Measurements from ENCODE around the gene TBC1D5. TPM values are rescaled to one million over a fixed set of nuclear protein-coding genes. Genes with fewer than 3 reads are reported as not detected.

The TBC1D5 gene
- total RNA-seq, 2 experiments from 2014 or later: 48.4 to 55.2 TPM

DNA sequence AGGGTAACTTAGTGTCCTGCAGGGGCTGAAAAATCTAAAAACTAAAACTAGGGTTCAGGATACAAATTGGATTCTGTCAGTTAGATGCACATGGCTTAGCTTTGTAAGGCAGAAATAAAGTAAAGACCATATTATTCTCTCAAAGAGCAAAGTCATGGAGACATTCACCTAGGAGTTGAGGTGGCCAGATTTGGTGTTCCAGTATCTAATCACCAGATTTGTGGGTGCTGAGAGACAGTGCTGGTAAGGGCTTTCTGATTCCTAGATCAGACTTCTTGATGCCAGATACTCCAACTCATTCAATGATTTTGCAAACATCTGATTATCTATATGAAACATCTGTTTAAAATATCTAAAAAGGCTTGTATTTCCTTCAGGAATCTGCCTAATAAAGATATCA, 28.3 kb upstream of the TBC1D5 start:
- ChIA-PET POLR2A (no interaction called here), CTCF (no interaction called here)
- peaks cover 28% of the 10 kb centered on the region for H3K27me3 Mint-ChIP-seq

DNA sequence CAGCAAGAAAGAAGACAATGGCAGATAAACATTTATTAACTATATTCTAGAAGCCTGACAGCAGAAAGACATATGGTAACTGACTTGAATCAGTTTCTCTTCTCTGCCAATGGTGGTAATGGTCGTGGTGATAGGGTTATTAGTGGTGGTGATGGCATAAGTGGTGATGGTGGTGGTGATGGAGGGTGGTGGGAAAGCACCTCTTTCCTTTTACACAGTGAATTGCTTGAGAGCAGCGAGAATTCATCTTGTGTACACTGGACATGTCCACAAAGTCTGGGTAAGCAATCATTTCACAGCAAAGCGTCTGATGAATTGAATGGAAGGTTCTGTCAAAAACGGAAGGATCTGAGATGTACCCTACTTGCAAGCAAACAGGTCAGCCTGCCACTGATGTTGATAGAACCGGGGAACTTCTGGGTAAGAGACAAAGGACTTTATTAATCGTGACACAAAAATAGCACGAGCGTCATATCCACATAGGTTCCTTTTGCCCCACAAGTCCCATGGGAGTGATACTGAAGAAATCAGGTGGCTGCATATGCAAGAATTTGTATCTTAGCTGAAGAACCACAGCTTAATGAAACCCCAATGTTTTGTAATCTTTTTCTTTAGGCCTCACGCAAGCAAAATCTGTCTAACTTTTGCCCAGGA, 23.5 kb upstream of the TBC1D5 start:
- ChIA-PET CTCF (no interaction called here), POLR2A (no interaction called here)
- Mint-ChIP-seq H3K27me3 (peaks cover 37% of the 10 kb centered on the region), H3K27ac (no peak overlapping the region), H3K4me3 (no peak overlapping the region), H3K4me1 (no peaks in the 10 kb centered on the region), H3K9me3 (no peaks in the 10 kb centered on the region), H3K36me3 (ENCODE audit: low read depth) (no peaks in the 10 kb centered on the region)
- DNase-seq: no peak

More for the DNA sequence above, 28.3 kb upstream of the TBC1D5 start:
- H3K27ac Mint-ChIP-seq: no peak overlapping the region
- peaks cover 3% of the 10 kb centered on the region for H3K36me3 Mint-ChIP-seq (ENCODE audit: low read depth)
- H3K4me1 Mint-ChIP-seq: peaks cover 23% of the 10 kb centered on the region
- DNase-seq: no peak
- H3K4me3 Mint-ChIP-seq: no peak overlapping the region
- H3K9me3 Mint-ChIP-seq: peaks cover 4% of the 10 kb centered on the region

DNA sequence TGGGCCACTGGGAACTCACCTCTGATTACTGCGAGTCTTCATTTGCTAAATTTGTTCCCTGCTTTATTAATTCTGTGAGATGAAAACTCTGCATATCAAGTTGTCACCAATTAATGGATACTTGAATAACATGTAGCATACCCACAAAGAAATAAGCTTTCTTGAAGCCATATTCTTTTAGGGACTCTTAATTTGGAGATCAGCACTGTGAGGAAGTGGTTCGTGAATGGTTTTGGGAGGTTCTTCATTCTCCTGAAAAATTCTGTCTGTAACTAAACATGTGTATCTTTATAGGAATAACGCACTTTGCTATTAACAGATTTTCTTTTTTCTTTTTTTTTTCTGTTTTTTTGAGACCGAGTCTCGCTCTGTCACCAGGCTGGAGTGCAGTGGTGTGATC, 19.1 kb upstream of the TBC1D5 start:
- Mint-ChIP-seq H3K4me3 (no peak overlapping the region), H3K27ac (no peak overlapping the region), H3K4me1 (no peaks in the 10 kb centered on the region), H3K9me3 (no peaks in the 10 kb centered on the region), H3K36me3 (ENCODE audit: low read depth) (no peaks in the 10 kb centered on the region), H3K27me3 (peaks cover 31% of the 10 kb centered on the region)
- DNase-seq: no peak
- CTCF ChIA-PET: no interaction called here
- POLR2A ChIA-PET: no interaction called here

DNA sequence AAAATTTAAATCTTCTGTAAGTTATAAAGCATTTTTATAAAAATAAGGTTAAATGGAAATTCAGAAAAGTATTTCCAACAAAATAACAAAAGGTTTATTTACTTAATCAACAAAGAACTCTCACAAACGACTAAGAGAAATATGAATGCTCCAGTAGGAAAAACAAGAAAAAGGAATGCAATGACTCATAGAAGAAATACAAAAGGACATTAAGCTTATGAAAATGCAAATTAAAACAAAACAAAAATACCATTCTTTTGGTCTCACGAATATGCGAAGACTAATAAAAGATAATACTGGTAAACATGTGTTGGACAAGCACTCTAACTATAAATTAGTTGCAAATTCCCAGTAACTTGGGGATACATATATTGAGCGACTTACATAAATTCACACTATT, 17.5 kb upstream of the TBC1D5 start:
- H3K27me3 Mint-ChIP-seq: peaks cover 35% of the 10 kb centered on the region
- H3K36me3 Mint-ChIP-seq (ENCODE audit: low read depth): no peaks in the 10 kb centered on the region
- no peak for DNase-seq
- POLR2A ChIA-PET: no interaction called here
- H3K9me3 Mint-ChIP-seq: no peaks in the 10 kb centered on the region
- peaks cover 14% of the 10 kb centered on the region for H3K4me1 Mint-ChIP-seq
- H3K4me3 Mint-ChIP-seq: no peak overlapping the region
- no peak overlapping the region for H3K27ac Mint-ChIP-seq
- CTCF ChIA-PET: no interaction called here

DNA sequence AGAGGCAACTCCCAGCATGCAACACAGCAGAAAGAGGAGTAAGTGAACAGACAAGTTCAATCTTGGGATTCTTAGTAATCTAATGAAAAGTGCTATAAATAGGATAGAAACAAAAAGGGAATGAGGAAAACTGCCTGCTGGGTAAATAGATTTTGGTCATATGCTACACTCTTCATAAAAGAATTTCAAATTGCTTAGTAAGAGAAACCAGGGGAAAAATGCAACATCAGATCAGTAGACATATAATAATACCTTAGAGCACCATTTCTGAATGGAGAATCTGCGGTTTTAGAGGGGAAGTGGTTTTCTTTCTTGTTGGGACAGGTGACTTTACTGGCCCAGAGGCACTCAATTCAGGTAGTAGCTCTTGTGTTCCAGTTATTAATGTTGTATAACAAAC, 13.4 kb upstream of the TBC1D5 start:
- CTCF ChIA-PET: no interaction called here
- peak; percentile 26 for DNase-seq
- POLR2A ChIA-PET: no interaction called here
- Mint-ChIP-seq H3K4me1 (peaks cover 14% of the 10 kb centered on the region), H3K27ac (no peak overlapping the region), H3K9me3 (no peaks in the 10 kb centered on the region), H3K4me3 (no peak overlapping the region), H3K36me3 (ENCODE audit: low read depth) (no peaks in the 10 kb centered on the region), H3K27me3 (peaks cover 21% of the 10 kb centered on the region)

DNA sequence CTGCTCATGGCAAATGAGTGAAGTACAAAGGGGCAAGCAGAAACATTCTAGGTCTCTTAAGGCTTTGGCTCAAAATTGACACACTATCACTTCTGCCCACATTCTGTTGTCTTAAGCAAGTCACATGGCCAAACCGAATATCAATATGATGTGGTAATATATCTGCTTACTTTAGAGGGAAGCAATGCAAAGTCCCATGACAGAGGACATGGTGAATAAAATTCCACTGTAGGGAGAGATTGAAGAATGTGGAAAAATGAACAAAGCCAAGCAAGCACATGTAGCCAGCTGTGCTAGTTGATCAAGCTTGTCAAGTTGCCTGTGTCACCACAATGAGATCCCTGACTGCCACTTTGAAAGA, 11.2 kb upstream of the TBC1D5 start:
- ChIA-PET CTCF (interaction anchor here (1.1 kb wide), 1 partner anchor 9 kb away, joined by 3 read pairs; no protein-coding TSS in a partner anchor), POLR2A (no interaction called here)
- Mint-ChIP-seq H3K4me1 (peaks cover 25% of the 10 kb centered on the region), H3K27me3 (peaks cover 21% of the 10 kb centered on the region), H3K27ac (no peak overlapping the region), H3K36me3 (ENCODE audit: low read depth) (no peaks in the 10 kb centered on the region), H3K9me3 (no peaks in the 10 kb centered on the region), H3K4me3 (no peak overlapping the region)
- no peak for DNase-seq

DNA sequence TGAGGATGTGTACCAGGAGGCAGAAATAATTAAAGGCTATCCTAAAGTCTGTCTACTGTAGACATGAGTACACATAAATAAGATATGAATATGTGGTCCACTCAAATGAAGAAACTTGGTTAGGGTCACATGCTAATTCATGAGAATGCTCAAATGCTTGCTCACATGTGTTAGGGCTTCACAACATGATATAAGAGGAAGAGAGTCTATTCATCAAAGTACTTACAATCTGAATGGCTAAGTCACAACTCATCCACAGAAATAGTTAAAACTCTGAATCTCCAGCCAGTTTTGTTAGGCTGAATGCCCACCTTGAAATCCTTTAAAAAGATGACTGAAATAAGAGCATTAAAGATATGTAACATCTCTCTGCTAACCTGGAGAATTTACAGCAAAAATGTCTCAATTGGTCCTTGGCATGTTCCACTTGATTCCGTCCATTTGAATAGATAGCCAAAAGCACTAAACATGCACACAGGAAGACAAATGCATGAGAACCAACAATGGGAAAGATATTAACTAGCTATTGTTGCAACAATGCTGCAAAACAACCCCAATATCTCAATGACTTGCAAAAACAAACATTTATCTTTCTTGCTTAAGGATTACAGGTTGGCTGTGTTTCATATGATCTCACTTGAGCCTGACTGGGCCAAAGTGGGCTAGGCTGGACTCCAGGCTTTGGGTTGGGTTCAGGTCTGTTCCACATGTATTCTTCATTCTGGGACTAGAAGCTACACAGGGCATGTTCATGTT, 10.6 kb upstream of the TBC1D5 start:
- Mint-ChIP-seq H3K4me1 (peaks cover 25% of the 10 kb centered on the region), H3K27ac (no peak overlapping the region), H3K27me3 (peaks cover 21% of the 10 kb centered on the region), H3K9me3 (no peaks in the 10 kb centered on the region), H3K36me3 (ENCODE audit: low read depth) (no peaks in the 10 kb centered on the region), H3K4me3 (no peak overlapping the region)
- DNase-seq: no peak
- POLR2A ChIA-PET: no interaction called here
- CTCF ChIA-PET: interaction anchor here (0.6 to 1.1 kb wide), 2 partner anchors 10 to 1366 kb away, joined by 3 to 4 read pairs; no protein-coding TSS in a partner anchor

DNA sequence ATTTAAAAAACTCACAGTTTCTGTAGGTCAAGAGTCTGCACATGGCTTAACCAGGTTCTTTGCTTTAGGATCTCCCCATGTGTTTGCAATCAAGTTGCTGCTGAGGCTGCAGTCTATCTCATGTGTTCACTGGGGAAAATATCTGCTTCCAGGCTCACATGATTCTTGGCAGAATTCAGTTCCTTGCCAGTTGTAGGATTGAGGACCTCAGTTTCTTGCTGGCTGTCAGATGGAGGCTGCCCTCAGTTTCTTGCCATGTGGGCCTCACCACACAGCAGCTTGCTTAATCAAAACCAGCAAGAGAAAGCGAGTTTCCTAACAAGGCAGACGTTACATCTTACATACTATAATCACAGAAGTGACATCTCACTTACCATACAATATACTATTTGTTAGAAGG, 10.0 kb upstream of the TBC1D5 start:
- H3K27me3 Mint-ChIP-seq: peaks cover 19% of the 10 kb centered on the region
- no peak overlapping the region for H3K27ac Mint-ChIP-seq
- no peaks in the 10 kb centered on the region for H3K36me3 Mint-ChIP-seq (ENCODE audit: low read depth)
- POLR2A ChIA-PET: no interaction called here
- H3K4me3 Mint-ChIP-seq: no peak overlapping the region
- no peaks in the 10 kb centered on the region for H3K9me3 Mint-ChIP-seq
- H3K4me1 Mint-ChIP-seq: peaks cover 31% of the 10 kb centered on the region
- CTCF ChIA-PET: interaction anchor here (0.6 kb wide), 1 partner anchor 1366 kb away, joined by 4 read pairs; no protein-coding TSS in a partner anchor
- DNase-seq: no peak

DNA sequence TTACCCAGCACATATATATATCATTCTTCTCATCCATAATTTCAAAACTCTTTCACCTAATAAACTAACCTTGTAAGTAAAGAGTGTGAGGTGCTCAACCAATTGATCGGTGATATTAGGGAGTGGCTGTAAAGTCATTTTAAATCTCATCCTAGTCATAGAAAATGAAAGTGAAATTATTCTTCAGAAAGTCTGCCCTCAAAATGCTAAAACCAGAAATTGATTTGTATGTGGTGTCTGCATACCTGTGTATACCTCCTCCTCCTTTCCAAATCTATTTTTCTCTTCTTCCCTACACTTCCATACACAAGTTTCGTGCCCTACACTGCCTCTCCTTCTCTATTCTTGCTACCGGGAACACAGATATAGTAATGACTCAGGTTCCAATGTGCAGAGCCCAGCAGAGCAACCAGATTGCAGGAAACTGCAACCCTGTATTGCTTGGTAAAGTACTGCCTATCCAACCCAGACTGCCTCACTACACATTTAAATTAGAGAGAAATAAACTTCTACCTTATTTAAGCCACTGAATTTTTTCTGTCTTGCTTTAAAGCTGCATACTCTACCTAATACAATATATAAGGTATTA, 7.4 kb upstream of the TBC1D5 start:
- no peaks in the 10 kb centered on the region for H3K36me3 Mint-ChIP-seq (ENCODE audit: low read depth)
- ChIA-PET POLR2A (no interaction called here), CTCF (no interaction called here)
- peaks cover 23% of the 10 kb centered on the region for H3K4me1 Mint-ChIP-seq
- DNase-seq: no peak
- H3K4me3 Mint-ChIP-seq: peak overlapping the region; percentile 68
- H3K27ac Mint-ChIP-seq: peak overlapping the region; percentile 90
- peaks cover 6% of the 10 kb centered on the region for H3K27me3 Mint-ChIP-seq
- no peaks in the 10 kb centered on the region for H3K9me3 Mint-ChIP-seq

DNA sequence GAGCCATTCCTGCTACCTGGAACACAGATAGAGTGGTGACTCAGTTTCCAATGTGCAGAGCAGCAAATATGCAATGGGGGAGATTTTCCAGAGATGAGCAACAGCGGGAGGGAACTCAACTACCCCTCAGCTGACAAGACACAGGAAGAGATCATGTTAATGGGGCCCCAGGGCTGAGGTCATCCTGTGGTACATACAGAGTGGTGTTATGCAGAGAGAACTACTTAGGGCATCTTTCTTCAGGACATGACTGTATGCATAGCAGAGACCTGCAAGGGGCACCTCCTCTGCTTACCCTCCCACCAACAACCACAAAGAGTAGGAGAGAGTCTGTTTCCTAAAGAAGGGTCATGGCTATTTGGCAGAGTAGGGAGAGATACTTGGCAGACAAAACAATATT, 6.8 kb upstream of the TBC1D5 start:
- ChIA-PET CTCF (no interaction called here), POLR2A (no interaction called here)
- H3K36me3 Mint-ChIP-seq (ENCODE audit: low read depth): no peaks in the 10 kb centered on the region
- no peak for DNase-seq
- H3K4me3 Mint-ChIP-seq: peak overlapping the region; percentile 68
- H3K9me3 Mint-ChIP-seq: no peaks in the 10 kb centered on the region
- peak overlapping the region; percentile 90 for H3K27ac Mint-ChIP-seq
- H3K4me1 Mint-ChIP-seq: peaks cover 25% of the 10 kb centered on the region
- H3K27me3 Mint-ChIP-seq: peaks cover 6% of the 10 kb centered on the region

DNA sequence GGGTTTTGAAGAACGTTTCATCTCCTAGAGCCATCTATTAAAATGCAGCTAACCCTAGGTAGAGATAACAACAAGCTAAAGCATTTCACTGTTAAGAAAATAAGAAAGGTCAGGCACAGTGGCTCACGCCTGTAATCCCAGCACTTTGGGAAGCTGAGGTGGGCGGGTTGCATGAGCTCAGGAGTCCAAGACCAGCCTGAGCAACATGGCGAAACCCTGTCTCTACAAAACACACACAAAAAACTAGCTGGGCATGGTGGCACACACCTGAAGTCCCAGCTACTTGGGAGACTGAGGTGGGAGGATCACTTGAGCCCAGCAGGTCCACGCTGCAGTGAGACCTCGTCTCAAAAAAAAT, 5.4 kb upstream of the TBC1D5 start:
- no peak overlapping the region for H3K4me3 Mint-ChIP-seq
- H3K27me3 Mint-ChIP-seq: peaks cover 1% of the 10 kb centered on the region
- ChIA-PET CTCF (interaction anchor here (1.0 to 1.1 kb wide), 2 partner anchors 12 to 34 kb away, joined by 3 to 5 read pairs; no protein-coding TSS in a partner anchor), POLR2A (no interaction called here)
- H3K4me1 Mint-ChIP-seq: peaks cover 36% of the 10 kb centered on the region
- DNase-seq: no peak
- no peak overlapping the region for H3K27ac Mint-ChIP-seq
- no peaks in the 10 kb centered on the region for H3K36me3 Mint-ChIP-seq (ENCODE audit: low read depth)
- H3K9me3 Mint-ChIP-seq: no peaks in the 10 kb centered on the region

DNA sequence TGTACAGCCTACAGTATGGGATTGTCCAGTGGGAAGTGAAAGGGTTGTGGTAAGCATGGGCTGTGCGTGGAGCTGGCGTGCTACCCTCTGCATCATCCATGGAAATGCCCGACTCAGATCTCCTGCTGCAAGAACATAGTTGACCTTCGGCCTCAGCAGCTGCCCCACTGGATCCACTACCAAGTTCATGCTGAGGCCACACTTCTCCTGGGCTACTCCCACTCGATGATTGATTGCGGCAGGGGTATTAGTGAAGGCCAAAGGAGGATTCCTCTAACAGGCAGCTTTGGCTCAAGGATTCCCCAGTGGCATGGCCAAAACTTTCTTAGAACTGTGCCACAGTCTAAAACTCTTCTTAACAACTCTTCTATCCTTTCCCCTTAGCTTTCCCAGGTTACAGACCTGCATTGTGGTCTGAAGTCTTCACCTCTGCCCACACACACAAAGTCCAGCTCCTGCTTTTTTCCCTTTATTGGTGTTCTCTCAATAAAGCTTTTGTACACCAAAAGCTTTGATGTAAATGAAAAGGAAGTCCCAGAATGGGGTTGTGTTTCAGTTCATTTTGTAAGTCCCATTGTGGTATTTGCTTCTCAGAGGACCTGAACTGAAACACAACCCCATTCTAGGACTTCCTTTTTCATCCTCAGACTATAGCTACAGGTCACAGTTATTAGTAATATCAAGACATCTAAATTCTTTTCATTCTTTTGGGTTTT, 4.9 kb upstream of the TBC1D5 start:
- H3K27me3 Mint-ChIP-seq: no peaks in the 10 kb centered on the region
- no peaks in the 10 kb centered on the region for H3K36me3 Mint-ChIP-seq (ENCODE audit: low read depth)
- H3K4me1 Mint-ChIP-seq: peaks cover 36% of the 10 kb centered on the region
- POLR2A ChIA-PET: no interaction called here
- H3K4me3 Mint-ChIP-seq: no peak overlapping the region
- CTCF ChIA-PET: interaction anchor here (1.1 kb wide), 1 partner anchor 34 kb away, joined by 3 read pairs; no protein-coding TSS in a partner anchor
- no peak for DNase-seq
- peak overlapping the region; percentile 55 for H3K27ac Mint-ChIP-seq
- no peaks in the 10 kb centered on the region for H3K9me3 Mint-ChIP-seq

DNA sequence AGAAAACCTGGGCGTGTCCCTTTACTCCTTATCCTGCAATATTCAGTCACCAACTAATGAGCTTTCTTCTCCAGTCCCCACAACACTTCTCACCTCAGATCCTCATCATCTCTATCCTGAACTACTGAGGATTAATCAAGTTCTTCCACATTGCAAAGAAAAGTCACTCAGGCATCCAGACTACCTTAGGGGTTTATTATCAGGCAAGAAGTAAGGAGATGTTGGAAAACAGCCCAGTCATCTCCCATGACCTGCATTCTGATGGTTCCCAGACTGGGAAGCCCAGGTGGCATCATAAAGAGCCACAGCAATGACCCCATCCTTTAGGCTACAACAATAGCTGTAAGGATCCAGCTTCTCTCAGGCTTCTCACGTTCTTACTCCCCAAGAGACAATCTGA, 3.5 kb upstream of the TBC1D5 start:
- ChIA-PET POLR2A (no interaction called here), CTCF (no interaction called here)
- no peak for DNase-seq
- H3K4me1 Mint-ChIP-seq: peaks cover 43% of the 10 kb centered on the region
- no peaks in the 10 kb centered on the region for H3K27me3 Mint-ChIP-seq
- no peaks in the 10 kb centered on the region for H3K36me3 Mint-ChIP-seq (ENCODE audit: low read depth)
- no peak overlapping the region for H3K4me3 Mint-ChIP-seq
- no peaks in the 10 kb centered on the region for H3K9me3 Mint-ChIP-seq
- no peak overlapping the region for H3K27ac Mint-ChIP-seq
